Astrocyte (in vitro differentiated cells and primary cell): ENCODE data around the gene SCRN2.

ENCODE experiments used
- EZH2 ChIP-seq: IDR thresholded peaks from 2 replicates; pipeline ENCODE4 v1.6.1; 2012; ENCODE audit warnings: mild to moderate bottlenecking, low read length, inconsistent platforms; ENCODE audit not compliant: insufficient read depth
- TF ChIP-seq, protein P1 (sequence below): IDR thresholded peaks from 2 replicates; pipeline ENCODE4 v1.5.1; 2011; ENCODE audit warnings: low read depth, mild to moderate bottlenecking, inconsistent platforms, low read length, moderate library complexity; ENCODE audit not compliant: insufficient read depth

DNA sequence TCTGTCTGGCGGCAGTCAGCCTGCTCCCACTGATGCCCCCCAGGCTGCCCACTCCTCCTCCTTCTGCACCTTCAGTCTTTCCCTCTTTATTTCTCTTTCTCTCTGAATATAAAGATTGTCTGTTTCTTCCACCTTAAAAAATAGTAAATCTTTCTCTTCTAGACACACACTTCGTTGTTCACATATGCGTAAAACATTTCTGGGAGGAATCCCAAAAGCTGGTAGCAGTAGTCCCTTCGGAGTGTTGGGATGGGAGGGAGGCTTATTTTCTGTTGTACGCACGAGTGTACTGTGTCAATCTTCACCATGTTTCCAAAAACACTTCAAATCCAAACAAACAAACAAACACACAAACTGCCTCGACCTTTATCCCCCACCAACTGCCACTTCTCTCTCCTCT, 29.4 kb downstream of the SCRN2 start:
- TF ChIP-seq, protein P1, sequence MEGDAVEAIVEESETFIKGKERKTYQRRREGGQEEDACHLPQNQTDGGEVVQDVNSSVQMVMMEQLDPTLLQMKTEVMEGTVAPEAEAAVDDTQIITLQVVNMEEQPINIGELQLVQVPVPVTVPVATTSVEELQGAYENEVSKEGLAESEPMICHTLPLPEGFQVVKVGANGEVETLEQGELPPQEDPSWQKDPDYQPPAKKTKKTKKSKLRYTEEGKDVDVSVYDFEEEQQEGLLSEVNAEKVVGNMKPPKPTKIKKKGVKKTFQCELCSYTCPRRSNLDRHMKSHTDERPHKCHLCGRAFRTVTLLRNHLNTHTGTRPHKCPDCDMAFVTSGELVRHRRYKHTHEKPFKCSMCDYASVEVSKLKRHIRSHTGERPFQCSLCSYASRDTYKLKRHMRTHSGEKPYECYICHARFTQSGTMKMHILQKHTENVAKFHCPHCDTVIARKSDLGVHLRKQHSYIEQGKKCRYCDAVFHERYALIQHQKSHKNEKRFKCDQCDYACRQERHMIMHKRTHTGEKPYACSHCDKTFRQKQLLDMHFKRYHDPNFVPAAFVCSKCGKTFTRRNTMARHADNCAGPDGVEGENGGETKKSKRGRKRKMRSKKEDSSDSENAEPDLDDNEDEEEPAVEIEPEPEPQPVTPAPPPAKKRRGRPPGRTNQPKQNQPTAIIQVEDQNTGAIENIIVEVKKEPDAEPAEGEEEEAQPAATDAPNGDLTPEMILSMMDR = no peak
- TF ChIP-seq EZH2 = no peak
